Progenitor cell of endocrine pancreas (in vitro differentiated cells): ENCODE results near the gene DENND11. TPM values are rescaled to one million over a fixed set of nuclear protein-coding genes. Genes with fewer than 3 reads are reported as not detected.
A peak's percentile ranks its signal among the peaks of the same experiment; 100 is the strongest.

Source experiments
- DNase-seq: peaks from one replicate; pipeline ENCODE4 v3.0.0; 2021; ENCODE audit warnings: low spot score; ENCODE audit not compliant: unreplicated experiment
- H3K27ac Mint-ChIP-seq: 2 replicates; pipeline ENCODE4 v1.8.0; 2021; ENCODE audit warnings: mild to moderate bottlenecking, moderate library complexity, mixed read lengths
- H3K27me3 Mint-ChIP-seq: 2 replicates; pipeline ENCODE4 v1.8.0; 2021; ENCODE audit warnings: mixed read lengths
- H3K36me3 Mint-ChIP-seq: 2 replicates; pipeline ENCODE4 v1.8.0; 2022; ENCODE audit warnings: mixed read lengths; ENCODE audit not compliant: insufficient read depth
- H3K4me1 Mint-ChIP-seq: 2 replicates; pipeline ENCODE4 v1.8.0; 2021; ENCODE audit warnings: low read depth, mixed read lengths
- H3K4me3 Mint-ChIP-seq: 2 replicates; pipeline ENCODE4 v1.8.0; 2021; ENCODE audit warnings: low read depth, mild to moderate bottlenecking, moderate library complexity, mixed read lengths
- H3K9me3 Mint-ChIP-seq: 2 replicates; pipeline ENCODE4 v1.8.0; 2021; ENCODE audit warnings: low read depth, mixed read lengths
- total RNA-seq: library from RNA; stranded (reverse); gene quantifications from 2 replicates; pipeline ENCODE4 v1.2.1, GENCODE V29; 2021
- TF ChIP-seq, protein P1 (sequence below): fragments of 200-600 bp; sonication (generic); IDR thresholded peaks from one replicate; pipeline ENCODE4 v1.5.0; 2021; ENCODE audit warnings: antibody characterized with exemption, mild to moderate bottlenecking; ENCODE audit not compliant: unreplicated experiment

DENND11 gene
- total RNA-seq, 1 donor from 2014 or later: 52.3 TPM

DNA sequence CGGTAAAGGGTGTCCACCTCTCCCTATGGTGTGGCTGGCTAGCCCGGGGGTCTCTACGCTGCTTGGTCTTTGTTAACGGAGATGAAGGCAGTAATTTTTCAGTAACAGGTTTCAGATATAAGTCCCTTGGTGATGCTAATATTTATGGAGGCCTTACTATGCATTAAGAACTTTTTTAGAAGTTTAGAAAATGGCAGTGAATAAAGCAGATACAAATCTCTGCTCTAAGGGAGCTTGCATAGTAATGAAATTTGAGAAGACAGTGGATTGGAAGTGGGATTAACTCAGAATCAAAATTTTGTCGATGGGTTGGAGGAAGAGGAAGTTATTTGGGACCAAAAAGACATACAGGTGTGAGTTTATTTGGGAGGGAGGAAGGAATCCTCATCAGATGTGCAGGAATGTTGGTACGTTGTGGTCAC lies 36.6 kb upstream of the DENND11 start:
- H3K4me1 Mint-ChIP-seq: peaks cover 16% of the 10 kb centered on the region
- DNase-seq: no peak
- H3K4me3 Mint-ChIP-seq: peak overlapping the region; percentile 98
- no peaks in the 10 kb centered on the region for H3K9me3 Mint-ChIP-seq
- H3K27ac Mint-ChIP-seq: peak overlapping the region; percentile 99
- H3K36me3 Mint-ChIP-seq: peaks cover 11% of the 10 kb centered on the region
- TF ChIP-seq, protein P1, sequence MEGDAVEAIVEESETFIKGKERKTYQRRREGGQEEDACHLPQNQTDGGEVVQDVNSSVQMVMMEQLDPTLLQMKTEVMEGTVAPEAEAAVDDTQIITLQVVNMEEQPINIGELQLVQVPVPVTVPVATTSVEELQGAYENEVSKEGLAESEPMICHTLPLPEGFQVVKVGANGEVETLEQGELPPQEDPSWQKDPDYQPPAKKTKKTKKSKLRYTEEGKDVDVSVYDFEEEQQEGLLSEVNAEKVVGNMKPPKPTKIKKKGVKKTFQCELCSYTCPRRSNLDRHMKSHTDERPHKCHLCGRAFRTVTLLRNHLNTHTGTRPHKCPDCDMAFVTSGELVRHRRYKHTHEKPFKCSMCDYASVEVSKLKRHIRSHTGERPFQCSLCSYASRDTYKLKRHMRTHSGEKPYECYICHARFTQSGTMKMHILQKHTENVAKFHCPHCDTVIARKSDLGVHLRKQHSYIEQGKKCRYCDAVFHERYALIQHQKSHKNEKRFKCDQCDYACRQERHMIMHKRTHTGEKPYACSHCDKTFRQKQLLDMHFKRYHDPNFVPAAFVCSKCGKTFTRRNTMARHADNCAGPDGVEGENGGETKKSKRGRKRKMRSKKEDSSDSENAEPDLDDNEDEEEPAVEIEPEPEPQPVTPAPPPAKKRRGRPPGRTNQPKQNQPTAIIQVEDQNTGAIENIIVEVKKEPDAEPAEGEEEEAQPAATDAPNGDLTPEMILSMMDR: no peak
- no peaks in the 10 kb centered on the region for H3K27me3 Mint-ChIP-seq

DNA sequence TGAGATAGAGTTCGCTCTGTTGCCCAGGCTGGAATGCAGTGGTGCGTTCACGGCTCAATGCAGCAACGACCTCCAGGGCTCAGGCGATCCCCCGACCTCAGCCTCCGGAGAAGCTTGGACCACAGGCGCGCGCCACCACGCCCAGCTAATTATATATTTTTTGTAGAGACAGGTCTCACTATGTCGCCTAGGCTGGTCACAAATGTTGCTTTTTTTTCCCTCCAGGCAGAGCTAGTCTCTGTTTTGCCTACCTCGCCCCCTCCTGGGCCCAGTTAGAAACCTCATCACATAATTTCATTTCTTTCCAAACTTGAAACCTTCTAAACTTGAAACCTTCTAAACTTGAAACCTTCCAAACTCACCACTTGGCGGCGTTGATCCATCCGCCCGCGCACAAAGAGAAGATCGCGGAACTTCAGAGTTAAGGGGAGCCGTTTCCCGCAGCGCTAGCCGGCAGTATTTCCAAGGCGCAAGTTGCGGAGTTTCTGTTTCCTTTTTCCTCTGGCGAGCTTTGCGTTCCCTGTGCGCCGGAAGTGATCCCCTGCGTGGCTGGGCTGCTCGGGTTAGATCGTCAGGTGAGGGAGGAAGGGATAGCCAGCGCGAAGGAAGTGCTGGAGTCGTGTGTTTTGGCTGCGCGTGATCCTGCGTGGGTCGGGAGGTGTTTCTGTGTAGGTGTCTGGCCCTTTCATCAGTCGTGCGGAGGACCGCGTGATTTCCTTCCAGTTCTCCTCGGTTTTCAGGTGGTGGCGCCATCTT lies 36.0 kb upstream of the DENND11 start, which contains the start of gene SSBP1:
TSS of gene SSBP1 (plus strand) at position 523 of the 756 bp plus-strand sequence. CDS start 809 bp downstream, outside the sequence.
- peaks cover 16% of the 10 kb centered on the region for H3K4me1 Mint-ChIP-seq

DNA sequence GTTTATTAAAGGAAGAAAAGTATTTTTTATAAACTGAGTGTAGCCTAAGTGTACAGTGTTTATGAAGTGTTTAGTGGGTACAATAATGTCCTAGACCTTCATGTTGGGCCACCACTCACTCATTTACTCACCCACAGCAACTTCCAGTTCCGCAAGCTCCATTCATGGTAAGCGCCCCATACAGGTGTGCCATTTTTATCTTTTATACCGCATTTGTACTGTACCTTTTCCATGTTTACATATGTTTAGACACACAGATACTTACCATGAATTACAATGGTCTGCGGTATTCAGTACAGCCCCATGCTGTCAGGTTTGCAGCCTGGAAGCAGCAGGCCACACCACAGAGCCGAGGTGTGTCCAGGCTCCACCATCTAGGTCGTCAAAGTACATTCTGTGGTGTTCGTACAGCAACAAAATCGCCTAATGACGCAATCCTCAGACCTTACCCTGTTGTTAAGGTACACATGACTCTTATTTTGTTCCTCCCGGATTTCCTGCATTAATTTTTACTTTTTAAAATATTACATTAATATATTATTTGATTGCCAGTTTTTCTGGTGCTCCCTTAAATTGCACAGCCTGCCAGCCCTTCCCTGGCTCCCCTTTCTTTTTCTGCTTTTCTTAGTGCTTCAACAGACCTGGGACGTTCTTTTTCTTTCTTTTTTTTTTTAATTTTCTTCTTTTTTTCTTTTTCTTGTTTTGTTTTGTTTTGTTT lies 35.3 kb upstream of the DENND11 start:
- peak overlapping the region; percentile 98 for H3K4me3 Mint-ChIP-seq
- peak overlapping the region; percentile 99 for H3K27ac Mint-ChIP-seq
- no peaks in the 10 kb centered on the region for H3K9me3 Mint-ChIP-seq
- TF ChIP-seq, protein P1: no peak
- H3K27me3 Mint-ChIP-seq: no peaks in the 10 kb centered on the region
- H3K4me1 Mint-ChIP-seq: peaks cover 16% of the 10 kb centered on the region
- DNase-seq: no peak
- peaks cover 5% of the 10 kb centered on the region for H3K36me3 Mint-ChIP-seq

More for the DNA sequence above, 36.0 kb upstream of the DENND11 start, which contains the start of gene SSBP1:
- H3K4me3 Mint-ChIP-seq: peak within 1 kb of the TSS; percentile 98
- peaks cover 8% of the 10 kb centered on the region for H3K36me3 Mint-ChIP-seq
- no peaks in the 10 kb centered on the region for H3K27me3 Mint-ChIP-seq
- no peaks in the 10 kb centered on the region for H3K9me3 Mint-ChIP-seq
- H3K27ac Mint-ChIP-seq: peak within 1 kb of the TSS; percentile 99
- peak; percentile 76 for DNase-seq
- TF ChIP-seq, protein P1: peak; percentile 79

DNA sequence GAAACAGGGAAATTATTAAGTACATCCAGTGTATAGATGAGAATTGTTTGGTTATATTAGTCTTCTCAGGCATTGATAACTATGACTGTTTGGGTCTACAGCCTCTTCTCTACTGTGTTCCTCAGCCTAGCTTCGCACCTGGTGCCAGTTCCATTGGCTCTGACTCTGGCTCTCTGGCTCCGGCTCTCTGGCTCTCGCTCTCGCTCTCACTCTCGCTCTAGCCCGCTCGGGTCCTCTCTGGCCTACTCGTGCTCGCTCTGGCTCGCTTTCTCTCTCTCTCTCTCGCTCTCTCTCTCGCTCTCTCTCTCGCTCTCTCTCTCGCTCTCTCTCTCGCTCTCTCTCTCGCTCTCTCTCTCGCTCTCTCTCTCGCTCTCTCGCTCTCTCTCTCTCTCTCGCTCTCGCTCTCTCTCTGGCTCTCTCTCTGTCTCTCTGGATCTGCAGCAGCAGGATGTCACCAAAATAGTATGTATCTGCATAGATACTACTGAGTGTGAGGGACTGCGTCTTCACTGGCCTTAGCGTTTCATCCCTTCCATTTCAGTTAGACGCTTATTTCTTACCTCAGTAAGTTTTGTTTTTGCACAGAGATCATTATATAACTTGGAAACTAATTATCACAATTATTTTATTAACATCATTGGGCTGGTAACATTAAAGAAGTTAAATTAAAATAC lies 29.6 kb upstream of the DENND11 start:
- Mint-ChIP-seq H3K27me3 (no peaks in the 10 kb centered on the region), H3K4me3 (no peak overlapping the region), H3K4me1 (no peaks in the 10 kb centered on the region), H3K27ac (no peak overlapping the region), H3K9me3 (no peaks in the 10 kb centered on the region), H3K36me3 (no peaks in the 10 kb centered on the region)
- no peak for DNase-seq
- TF ChIP-seq, protein P1: no peak

DNA sequence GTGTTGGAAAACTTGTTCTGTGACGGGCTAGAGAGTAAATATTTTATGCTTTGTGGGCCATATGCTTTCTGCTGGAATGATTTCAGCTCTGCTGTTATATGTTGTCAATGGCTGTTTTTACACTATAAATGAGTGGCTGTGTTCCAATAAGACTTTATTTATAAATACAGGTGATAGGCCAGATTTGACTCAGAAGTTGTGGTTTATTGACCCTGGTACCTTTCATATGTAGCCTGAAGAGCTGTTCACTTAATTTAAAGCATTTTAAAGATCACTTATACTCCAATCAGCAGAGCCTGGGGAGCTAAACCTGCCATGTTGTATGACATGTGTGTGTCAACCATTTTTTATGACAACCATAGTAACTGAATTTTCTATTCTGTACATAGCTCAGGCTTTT lies 27.1 kb upstream of the DENND11 start:
- Mint-ChIP-seq H3K27me3 (no peaks in the 10 kb centered on the region), H3K36me3 (no peaks in the 10 kb centered on the region), H3K4me1 (no peaks in the 10 kb centered on the region), H3K4me3 (no peak overlapping the region), H3K9me3 (no peaks in the 10 kb centered on the region), H3K27ac (no peak overlapping the region)
- DNase-seq: no peak
- TF ChIP-seq, protein P1: no peak
